Upper lobe of left lung (tissue), 6 donors: ENCODE data around the gene SORBS1. TPM values are rescaled to one million over a fixed set of nuclear protein-coding genes. Genes with fewer than 3 reads are reported as not detected.
A peak's percentile ranks its signal among the peaks of the same experiment; 100 is the strongest.

Experiments used
- ATAC-seq, 2 donors: fragments of 200-7000 bp; cut with Tn5 transposase; one replicate each; pipeline ENCODE4 v1.9.1; 2022; ENCODE audit warnings: mild to moderate bottlenecking in 2 of 2, moderate library complexity in 2 of 2; ENCODE audit not compliant: low FRiP score in 2 of 2
- DNase-seq, 2 donors: peaks; one replicate each; pipeline ENCODE4 v3.0.0-alpha.2; 2019 to 2020
- H3K27ac ChIP-seq, 4 donors: fragments of 200-600 bp; sonication (generic); one replicate each; pipeline ENCODE4 v1.5.1; 2016 to 2019
- H3K27me3 ChIP-seq, 4 donors: fragments of 200-600 bp; sonication (generic); one replicate each; pipeline ENCODE4 v1.5.1; 2017 to 2019
- H3K36me3 ChIP-seq, 4 donors: fragments of 200-600 bp; sonication (generic); one replicate each; pipeline ENCODE4 v1.5.1; 2016 to 2019
- H3K4me1 ChIP-seq, 4 donors: fragments of 200-600 bp; sonication (generic); one replicate each; pipeline ENCODE4 v1.5.1; 2018 to 2019
- H3K4me3 ChIP-seq, 4 donors: fragments of 200-600 bp; sonication (generic); one replicate each; pipeline ENCODE4 v1.5.1; 2017 to 2019; ENCODE audit warnings: mild to moderate bottlenecking in 2 of 4, moderate library complexity in 1 of 4
- H3K9me3 ChIP-seq, 4 donors: fragments of 200-600 bp; sonication (generic); one replicate each; pipeline ENCODE4 v1.5.1; 2018 to 2019
- CTCF ChIP-seq, 6 experiments: fragments of 450-650 bp in 4 of 6; fragments of 200-600 bp in 2 of 6; sonication (generic) in 2 of 6; IDR thresholded peaks; one replicate each; pipeline ENCODE4 v1.5.1; 2016 to 2019; ENCODE audit warnings: antibody characterized with exemption in 6 of 6
- EP300 ChIP-seq, 4 donors: sonication (generic); formaldehyde crosslinking; IDR thresholded peaks; one replicate each; pipeline ENCODE4 v1.5.1; 2017; ENCODE audit warnings: antibody characterized with exemption in 4 of 4, control low read depth in 2 of 4
- POLR2A ChIP-seq, 4 donors: fragments of 450-650 bp; IDR thresholded peaks; one replicate each; pipeline ENCODE4 v1.5.1; 2016 to 2017; ENCODE audit warnings: antibody characterized with exemption in 4 of 4, mild to moderate bottlenecking in 2 of 4
- POLR2AphosphoS5 ChIP-seq, 2 donors: sonication (generic); formaldehyde crosslinking; IDR thresholded peaks; one replicate each; pipeline ENCODE4 v1.5.1; 2017; ENCODE audit warnings: antibody characterized with exemption in 2 of 2
- WGBS, 2 donors: methylation state at CpG; one replicate each; pipeline ENCODE4 v1.1.5; 2017 to 2018; 5-methylcytosine and 5-hydroxymethylcytosine counted together
- total RNA-seq, 6 donors: library from RNA; depleted of rRNA in 4 of 6; stranded (reverse); fragments of >200 nt in 4 of 6; gene quantifications; one replicate each; pipeline versions ENCODE4 v1.1.0 to v1.2.1, GENCODE V29; 2016 to 2021
- donor health status: DM: no; HTN: no; CAD: no; lungs with moderate emphysema.
- donor health status: DM: no; HTN: yes; CAD: no; lungs with severe emphysema.

SORBS1 gene
- total RNA-seq, 6 donors from 2014 or later: 45.8 to 116 (median 71.7) TPM

DNA sequence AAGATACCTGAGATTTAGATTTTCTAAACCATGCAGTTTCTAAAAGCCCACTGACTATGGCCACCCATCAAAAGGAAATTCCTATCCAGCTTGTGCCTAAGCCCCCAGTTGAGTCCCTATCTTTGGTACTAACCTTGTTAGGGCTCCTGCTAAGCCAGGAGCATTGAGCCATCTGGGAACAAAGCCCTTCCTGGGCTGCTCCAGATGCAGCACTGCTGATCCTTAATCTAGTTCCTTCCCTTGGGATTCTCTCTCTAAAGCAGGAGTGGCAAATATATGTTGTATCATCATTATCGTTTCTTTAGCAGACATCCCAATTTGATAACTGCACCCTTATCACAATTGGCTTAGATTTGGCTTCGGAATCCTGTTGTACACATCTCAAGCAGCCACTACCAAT is 245.7 kb downstream of the SORBS1 start:
- Histone ChIP-seq H3K4me3 (no peak overlapping the region), H3K9me3 (no peaks in the 10 kb centered on the region), H3K36me3 (peaks cover 0 to 22% (median 0%) of the 10 kb centered on the region in 4 donors), H3K27ac (peak overlapping the region in 2 of 4 donors; percentile 16 to 32), H3K27me3 (no peaks in the 10 kb centered on the region), H3K4me1 (peaks cover 20 to 35% (median 32%) of the 10 kb centered on the region in 4 donors)
- DNase-seq (no peak), ATAC-seq (no peak)
- TF ChIP-seq EP300 (IDR thresholded peaks at IDR 0.05) (no peak), POLR2A (IDR thresholded peaks at IDR 0.05) (no peak), POLR2AphosphoS5 (IDR thresholded peaks at IDR 0.05) (no peak), CTCF (IDR thresholded peaks at IDR 0.05) (no peak)
- WGBS, 2 donors: 90 to 95% methylated on average over 2 of the region's 2 CpGs

DNA sequence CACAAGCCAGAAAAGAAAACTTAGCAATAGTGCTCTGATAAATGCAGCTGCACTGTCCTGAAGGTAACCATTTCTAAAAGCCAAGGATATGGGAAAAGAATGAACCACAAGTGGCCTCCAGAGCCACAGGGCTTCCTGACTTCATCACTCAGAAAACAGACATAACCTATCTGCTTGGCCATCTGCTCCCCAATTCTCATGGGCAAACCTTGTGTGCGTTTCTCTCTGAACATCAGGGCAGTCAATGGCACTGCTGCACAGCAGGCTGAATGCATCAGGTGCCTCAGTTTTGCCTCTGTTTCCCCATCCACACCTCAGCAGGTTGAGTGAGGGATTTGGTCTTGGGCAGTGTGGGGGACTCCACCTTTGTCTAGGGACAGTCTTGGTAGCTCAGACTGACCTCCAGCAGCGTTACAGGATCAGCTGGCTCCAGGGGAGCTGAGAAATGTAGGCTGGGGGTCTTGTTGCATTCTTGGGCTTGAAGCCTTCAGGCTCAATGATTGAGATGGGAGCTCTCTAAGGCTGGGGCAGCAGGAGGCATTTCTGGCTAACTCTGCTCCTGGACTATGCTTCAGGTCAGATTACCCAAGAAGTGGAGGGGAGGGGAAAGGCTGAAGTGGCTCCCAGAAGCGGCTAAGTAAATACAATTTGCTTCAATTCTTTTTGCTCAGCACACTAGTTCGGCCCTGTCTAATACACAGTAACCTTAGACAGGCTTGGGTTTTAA is 246.8 kb downstream of the SORBS1 start:
- 76 to 77% methylated on average over 3 to 4 of the region's 4 CpGs for WGBS, 2 donors
- ATAC-seq (peak; percentile 29 to 62), DNase-seq (peak in 1 of 2 donors; percentile 66)
- Histone ChIP-seq H3K27me3 (no peaks in the 10 kb centered on the region), H3K4me1 (peaks cover 29 to 41% (median 38%) of the 10 kb centered on the region in 4 donors), H3K9me3 (no peaks in the 10 kb centered on the region), H3K36me3 (peaks cover 0 to 22% (median 0%) of the 10 kb centered on the region in 4 donors), H3K27ac (peak overlapping the region in 2 of 4 donors; percentile 32 to 44), H3K4me3 (no peak overlapping the region)
- no peak for TF ChIP-seq POLR2A (IDR thresholded peaks at IDR 0.05)
- TF ChIP-seq EP300 (IDR thresholded peaks at IDR 0.05): no peak
- TF ChIP-seq POLR2AphosphoS5 (IDR thresholded peaks at IDR 0.05): no peak
- TF ChIP-seq CTCF (IDR thresholded peaks at IDR 0.05): no peak

GRCh38 chr10:95312986-95313495 is 248.1 kb downstream of the SORBS1 start:
- TF ChIP-seq POLR2AphosphoS5 (IDR thresholded peaks at IDR 0.05) (no peak), EP300 (IDR thresholded peaks at IDR 0.05) (no peak), POLR2A (IDR thresholded peaks at IDR 0.05) (no peak), CTCF (IDR thresholded peaks at IDR 0.05) (no peak)
- H3K27ac ChIP-seq: peak overlapping the region in 1 of 4 donors; percentile 32

GRCh38 chr10:95312257-95312656 is 248.9 kb downstream of the SORBS1 start:
- Histone ChIP-seq H3K36me3 (peaks cover 0 to 10% (median 0%) of the 10 kb centered on the region in 4 donors), H3K27me3 (no peaks in the 10 kb centered on the region), H3K4me1 (peaks cover 42 to 55% (median 51%) of the 10 kb centered on the region in 4 donors), H3K27ac (peak overlapping the region in 1 of 4 donors; percentile 32), H3K4me3 (no peak overlapping the region), H3K9me3 (no peaks in the 10 kb centered on the region)
- WGBS, 2 donors: 24 to 32% methylated on average over 6 of the region's 6 CpGs
- TF ChIP-seq POLR2AphosphoS5 (IDR thresholded peaks at IDR 0.05): peak in 1 of 2 donors; percentile 11
- TF ChIP-seq CTCF (IDR thresholded peaks at IDR 0.05): no peak
- TF ChIP-seq EP300 (IDR thresholded peaks at IDR 0.05): peak in 1 of 4 donors; percentile 59
- TF ChIP-seq POLR2A (IDR thresholded peaks at IDR 0.05): no peak
- ATAC-seq (no peak), DNase-seq (peak in 1 of 2 donors; percentile 75)

More at GRCh38 chr10:95312986-95313495, 248.1 kb downstream of the SORBS1 start:
- Histone ChIP-seq H3K9me3 (no peaks in the 10 kb centered on the region), H3K27me3 (no peaks in the 10 kb centered on the region), H3K4me3 (no peak overlapping the region), H3K4me1 (peaks cover 39 to 53% (median 47%) of the 10 kb centered on the region in 4 donors), H3K36me3 (peaks cover 0 to 17% (median 0%) of the 10 kb centered on the region in 4 donors)
- no peak for DNase-seq
- ATAC-seq: no peak
- 95 to 100% methylated on average over 1 of the region's 1 CpG for WGBS, 2 donors
